Keratinocyte (primary cell): ENCODE data around the gene DNAJC18. TPM values are rescaled to one million over a fixed set of nuclear protein-coding genes. Genes with fewer than 3 reads are reported as not detected.
"Not testable (repeated sequence)": the region's sequence is repeated elsewhere in the genome, so short reads cannot be mapped to it uniquely, and the experiment has no call there.

ENCODE experiments used
- DNase-seq: peaks from one replicate; pipeline ENCODE4 v3.0.0-alpha.2; 2011; ENCODE audit warnings: low read depth, missing footprints, low spot score
- FAIRE-seq: peaks from 2 replicates; lab custom pipeline; 2011; peaks lifted over from hg19 to GRCh38; lab: Jason Lieb, UNC
- H2AFZ ChIP-seq: 2 replicates; pipeline ENCODE4 v1.6.0; 2012; ENCODE audit warnings: low read length, control low read depth, inconsistent platforms; ENCODE audit not compliant: control insufficient read depth
- H3K27ac ChIP-seq: 2 replicates; pipeline ENCODE4 v1.5.1; 2011; ENCODE audit warnings: low read length; ENCODE audit not compliant: control insufficient read depth, insufficient read depth
- H3K27me3 ChIP-seq: 3 replicates; pipeline ENCODE4 v1.6.0; 2011; ENCODE audit warnings: low read length; ENCODE audit not compliant: control insufficient read depth, insufficient read depth; ENCODE audit errors: extremely low read depth
- H3K36me3 ChIP-seq, 2 experiments: 2 replicates in 1 of 2; 3 replicates in 1 of 2; pipeline ENCODE4 v1.5.1; 2011; ENCODE audit warnings: low read length in 2 of 2, mild to moderate bottlenecking in 1 of 2; ENCODE audit not compliant: control insufficient read depth in 2 of 2, insufficient read depth in 2 of 2; ENCODE audit errors: extremely low read depth in 1 of 2
- H3K4me1 ChIP-seq: 3 replicates; pipeline ENCODE4 v1.5.1; 2011; ENCODE audit warnings: low read length; ENCODE audit not compliant: control insufficient read depth, insufficient read depth; ENCODE audit errors: extremely low read depth
- H3K4me2 ChIP-seq: 3 replicates; pipeline ENCODE4 v1.6.0; 2011; ENCODE audit warnings: low read depth, low read length; ENCODE audit not compliant: control insufficient read depth, insufficient read depth; ENCODE audit errors: extremely low read depth
- H3K4me3 ChIP-seq, 3 experiments: fragments of 200-600 bp in 1 of 3; sonication (generic) in 1 of 3; 2 replicates in 2 of 3; 3 replicates in 1 of 3; pipeline ENCODE4 v1.5.1; 2011 to 2016; ENCODE audit warnings: low read length in 3 of 3, mild to moderate bottlenecking in 3 of 3, control low read depth in 2 of 3, inconsistent platforms in 1 of 3, low read depth in 1 of 3, mixed read lengths in 1 of 3, mixed run types in 1 of 3, moderate library complexity in 1 of 3; ENCODE audit not compliant: control insufficient read depth in 2 of 3, insufficient read depth in 2 of 3; ENCODE audit errors: extremely low read depth in 1 of 3
- H3K79me2 ChIP-seq: 2 replicates; pipeline ENCODE4 v1.6.0; 2012; ENCODE audit warnings: low read length; ENCODE audit not compliant: control insufficient read depth, insufficient read depth
- H3K9ac ChIP-seq: 3 replicates; pipeline ENCODE4 v1.6.0; 2011; ENCODE audit warnings: low read length; ENCODE audit not compliant: control insufficient read depth, insufficient read depth; ENCODE audit errors: extremely low read depth
- H3K9me1 ChIP-seq: 3 replicates; pipeline ENCODE4 v1.6.0; 2011; ENCODE audit warnings: low read length; ENCODE audit not compliant: control insufficient read depth, insufficient read depth; ENCODE audit errors: extremely low read depth
- H3K9me3 ChIP-seq: 2 replicates; pipeline ENCODE4 v1.5.1; 2012; ENCODE audit warnings: low read depth, low read length; ENCODE audit not compliant: control insufficient read depth
- H4K20me1 ChIP-seq: 3 replicates; pipeline ENCODE4 v1.6.0; 2011; ENCODE audit warnings: low read length; ENCODE audit not compliant: control insufficient read depth, insufficient read depth; ENCODE audit errors: extremely low read depth
- EZH2 ChIP-seq: IDR thresholded peaks from one replicate; pipeline ENCODE4 v1.6.1; 2012; ENCODE audit warnings: inconsistent platforms, mild to moderate bottlenecking, low read length, moderate library complexity
- dilution Hi-C: fragments of 300-500 bp; cut with MboI; formaldehyde crosslinking; loops from one replicate; pipeline ENCODE4 v1.7.0; 2020; ENCODE audit warnings: low sequenced_read_pairs; ENCODE audit not compliant: extremely low pct_ligation_motif_present
- polyA plus RNA-seq, 5 experiments: library from polyadenylated mRNA; depleted of rRNA in 3 of 5; stranded (reverse) in 3 of 5; stranded (forward) in 1 of 5; unstranded in 1 of 5; fragments of >200 nt; gene quantifications; 1 replicate in 1 of 5; 2 replicates in 3 of 5; 3 replicates in 1 of 5; pipeline versions ENCODE4 v1.2.1 to v1.2.3, GENCODE V29; 2011 to 2012; ENCODE audit warnings: missing spikeins in 2 of 5, low read depth in 1 of 5, low replicate concordance in 1 of 5
- TF ChIP-seq, protein P1 (sequence below), 3 experiments: IDR thresholded peaks in 1 of 3; conservative IDR thresholded peaks in 1 of 3; optimal IDR thresholded peaks in 1 of 3; 2 replicates in 2 of 3; 3 replicates in 1 of 3; pipeline versions ENCODE3 to v1.5.1; 2011; ENCODE audit warnings: low read length in 3 of 3, mild to moderate bottlenecking in 3 of 3, moderate library complexity in 2 of 3, control low read depth in 1 of 3, inconsistent platforms in 1 of 3; ENCODE audit not compliant: insufficient read depth in 2 of 3; ENCODE audit errors: extremely low read depth in 1 of 3

DNAJC18 gene
- polyA plus RNA-seq, 1 donor (not counting 4 experiments of a cell fraction or from before 2014, with no cell fraction given) = 6.6 TPM

DNA sequence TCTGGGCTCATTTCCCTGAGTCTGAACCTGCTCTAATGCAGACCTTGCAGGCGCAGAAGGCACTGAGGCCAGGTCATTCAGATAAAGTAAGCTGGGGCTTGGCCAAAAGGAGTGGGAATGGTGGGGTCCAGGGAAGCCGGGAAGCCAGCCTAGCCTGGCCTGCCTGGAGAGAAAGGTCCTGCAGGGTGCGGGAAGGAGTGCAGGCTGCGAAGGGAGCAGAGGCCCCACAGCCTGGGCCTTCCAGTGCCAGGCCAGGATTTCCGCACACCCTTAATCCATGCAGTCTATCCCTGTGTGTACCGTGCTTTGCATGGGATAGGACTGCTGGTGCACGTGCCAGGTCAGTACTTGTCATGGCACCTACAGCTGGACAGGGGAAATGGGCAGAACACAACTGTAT is 46.9 kb upstream of the DNAJC18 start:
- Histone ChIP-seq H3K27me3 (no peaks in the 10 kb centered on the region), H4K20me1 (no peaks in the 10 kb centered on the region), H3K4me3 (no peak overlapping the region), H3K9me3 (no peaks in the 10 kb centered on the region), H3K79me2 (no peaks in the 10 kb centered on the region), H3K4me1 (peaks cover 23% of the 10 kb centered on the region), H3K27ac (no peak overlapping the region), H3K9ac (no peak overlapping the region), H3K4me2 (no peak overlapping the region), H3K9me1 (no peaks in the 10 kb centered on the region), H2AFZ (no peak overlapping the region), H3K36me3 (no peaks in the 10 kb centered on the region)
- DNase-seq (no peak), FAIRE-seq (no peak)
- TF ChIP-seq, protein P1, sequence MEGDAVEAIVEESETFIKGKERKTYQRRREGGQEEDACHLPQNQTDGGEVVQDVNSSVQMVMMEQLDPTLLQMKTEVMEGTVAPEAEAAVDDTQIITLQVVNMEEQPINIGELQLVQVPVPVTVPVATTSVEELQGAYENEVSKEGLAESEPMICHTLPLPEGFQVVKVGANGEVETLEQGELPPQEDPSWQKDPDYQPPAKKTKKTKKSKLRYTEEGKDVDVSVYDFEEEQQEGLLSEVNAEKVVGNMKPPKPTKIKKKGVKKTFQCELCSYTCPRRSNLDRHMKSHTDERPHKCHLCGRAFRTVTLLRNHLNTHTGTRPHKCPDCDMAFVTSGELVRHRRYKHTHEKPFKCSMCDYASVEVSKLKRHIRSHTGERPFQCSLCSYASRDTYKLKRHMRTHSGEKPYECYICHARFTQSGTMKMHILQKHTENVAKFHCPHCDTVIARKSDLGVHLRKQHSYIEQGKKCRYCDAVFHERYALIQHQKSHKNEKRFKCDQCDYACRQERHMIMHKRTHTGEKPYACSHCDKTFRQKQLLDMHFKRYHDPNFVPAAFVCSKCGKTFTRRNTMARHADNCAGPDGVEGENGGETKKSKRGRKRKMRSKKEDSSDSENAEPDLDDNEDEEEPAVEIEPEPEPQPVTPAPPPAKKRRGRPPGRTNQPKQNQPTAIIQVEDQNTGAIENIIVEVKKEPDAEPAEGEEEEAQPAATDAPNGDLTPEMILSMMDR (optimal IDR thresholded peaks at IDR 0.05 in 1 of 3, IDR thresholded peaks at IDR 0.05 in 1 of 3, conservative IDR thresholded peaks at IDR 0.05 in 1 of 3; ENCODE audit: extremely low read depth in 1 of 3, insufficient read depth in 2 of 3, low read length in 3 of 3) = no peak
- no peak for TF ChIP-seq EZH2
- dilution Hi-C loops = no loop called here

DNA sequence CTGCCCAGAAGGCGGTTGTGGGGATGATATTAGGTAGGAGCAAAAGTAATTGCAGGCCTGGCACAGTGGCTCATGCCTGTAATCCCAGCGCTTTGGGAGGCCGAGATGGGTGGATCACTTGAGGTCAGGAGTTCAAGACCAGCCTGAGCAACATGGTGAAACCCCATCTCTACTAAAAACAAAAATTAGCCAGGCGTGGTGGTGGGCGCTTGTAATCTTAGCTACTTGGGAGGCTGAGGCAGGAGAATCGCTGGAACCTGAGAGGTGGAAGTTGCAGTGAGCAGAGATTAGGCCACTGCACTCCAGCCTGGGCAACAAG is 43.5 kb upstream of the DNAJC18 start:
- peak overlapping the region in 1 of 3 experiments; percentile 81 for H3K4me3 ChIP-seq
- H4K20me1 ChIP-seq, H3K36me3 ChIP-seq, H3K27me3 ChIP-seq, DNase-seq, H3K9me3 ChIP-seq, FAIRE-seq, H3K9me1 ChIP-seq, dilution Hi-C loops, H3K79me2 ChIP-seq: not testable (repeated sequence)
- H3K4me2 ChIP-seq = peak overlapping the region; percentile 99
- peak overlapping the region; percentile 98 for H3K27ac ChIP-seq
- H3K4me1 ChIP-seq = peaks cover 29% of the 10 kb centered on the region
- H3K9ac ChIP-seq = peak overlapping the region; percentile 92
- H2AFZ ChIP-seq = peak overlapping the region; percentile 94
